H9 (cell line): ENCODE data around the gene DCAF6. TPM values are rescaled to one million over a fixed set of nuclear protein-coding genes. Genes with fewer than 3 reads are reported as not detected.

Experiments
- DNase-seq: peaks from one replicate; pipeline ENCODE4 v3.0.0-alpha.2; 2017
- H2AFZ ChIP-seq: one replicate; pipeline ENCODE4 v1.6.1; 2013; ENCODE audit warnings: mild to moderate bottlenecking, low read length, control low read depth, moderate library complexity
- H2AK5ac ChIP-seq: 2 replicates; pipeline ENCODE4 v1.6.1; 2013; ENCODE audit warnings: low read length, control low read depth, mixed read lengths; ENCODE audit not compliant: insufficient read length
- H2BK120ac ChIP-seq: one replicate; pipeline ENCODE4 v1.6.1; 2013; ENCODE audit warnings: low read depth, mild to moderate bottlenecking, low read length, control low read depth, inconsistent platforms; ENCODE audit not compliant: poor library complexity, severe bottlenecking
- H2BK12ac ChIP-seq: 2 replicates; pipeline ENCODE4 v1.6.1; 2013; ENCODE audit warnings: low read length, control low read depth, mixed read lengths, low read depth; ENCODE audit not compliant: insufficient read length
- H2BK15ac ChIP-seq: 2 replicates; pipeline ENCODE4 v1.6.1; 2013; ENCODE audit warnings: low read depth, low read length, control low read depth
- H2BK20ac ChIP-seq: one replicate; pipeline ENCODE4 v1.6.1; 2013; ENCODE audit warnings: low read depth, mild to moderate bottlenecking, low read length, control low read depth, inconsistent platforms; ENCODE audit not compliant: poor library complexity, severe bottlenecking
- H2BK5ac ChIP-seq: 2 replicates; pipeline ENCODE4 v1.6.1; 2013; ENCODE audit warnings: low read length, control low read depth, mixed read lengths; ENCODE audit not compliant: insufficient read length
- H3K14ac ChIP-seq: 2 replicates; pipeline ENCODE4 v1.6.1; 2013; ENCODE audit warnings: low read length, control low read depth; ENCODE audit not compliant: insufficient read depth
- H3K18ac ChIP-seq: 2 replicates; pipeline ENCODE4 v1.6.1; 2013; ENCODE audit warnings: low read depth, mild to moderate bottlenecking, mixed read lengths, low read length, control low read depth; ENCODE audit not compliant: insufficient read length
- H3K23ac ChIP-seq: 2 replicates; pipeline ENCODE4 v1.6.1; 2013; ENCODE audit warnings: low read length, control low read depth, mixed read lengths, low read depth; ENCODE audit not compliant: insufficient read length
- H3K23me2 ChIP-seq: 2 replicates; pipeline ENCODE4 v1.6.1; 2013; ENCODE audit warnings: low read depth, mild to moderate bottlenecking, mixed read lengths, low read length, control low read depth; ENCODE audit not compliant: insufficient read length, poor library complexity, severe bottlenecking
- H3K27ac ChIP-seq: 2 replicates; pipeline ENCODE4 v1.5.1; 2013; ENCODE audit warnings: low read length, control low read depth, mixed read lengths, low read depth; ENCODE audit not compliant: insufficient read length
- H3K27me3 ChIP-seq: 2 replicates; pipeline ENCODE4 v1.6.1; 2013; ENCODE audit warnings: low read length, control low read depth, inconsistent platforms; ENCODE audit not compliant: insufficient read depth
- H3K4ac ChIP-seq: 2 replicates; pipeline ENCODE4 v1.6.1; 2013; ENCODE audit warnings: low read depth, mild to moderate bottlenecking, control low read depth, inconsistent platforms, low read length, moderate library complexity
- H3K4me1 ChIP-seq: 2 replicates; pipeline ENCODE4 v1.6.1; 2013; ENCODE audit warnings: low read length, control low read depth, inconsistent platforms; ENCODE audit not compliant: insufficient read depth
- H3K4me2 ChIP-seq: 2 replicates; pipeline ENCODE4 v1.6.1; 2013; ENCODE audit warnings: low read length, control low read depth, mixed read lengths; ENCODE audit not compliant: insufficient read length, insufficient read depth
- H3K56ac ChIP-seq: 2 replicates; pipeline ENCODE4 v1.6.1; 2013; ENCODE audit warnings: low read depth, mild to moderate bottlenecking, mixed read lengths, low read length, control low read depth; ENCODE audit not compliant: insufficient read length
- H3K79me1 ChIP-seq: 2 replicates; pipeline ENCODE4 v1.6.1; 2013; ENCODE audit warnings: low read depth, mild to moderate bottlenecking, moderate library complexity, low read length, control low read depth, inconsistent platforms; ENCODE audit not compliant: insufficient read depth, poor library complexity, severe bottlenecking
- H3K79me2 ChIP-seq: 2 replicates; pipeline ENCODE4 v1.6.1; 2013; ENCODE audit warnings: low read length, control low read depth, inconsistent platforms; ENCODE audit not compliant: insufficient read depth
- H3K9ac ChIP-seq: 2 replicates; pipeline ENCODE4 v1.6.1; 2013; ENCODE audit warnings: low read length, control low read depth, mixed read lengths; ENCODE audit not compliant: insufficient read length; ENCODE audit errors: extremely low read depth
- H3K9me3 ChIP-seq: one replicate; pipeline ENCODE4 v1.6.1; 2013; ENCODE audit warnings: low read depth, low read length, inconsistent platforms; ENCODE audit not compliant: control insufficient read depth
- H3T11ph ChIP-seq: one replicate; pipeline ENCODE4 v1.6.1; 2013; ENCODE audit warnings: mild to moderate bottlenecking, low read length, control low read depth, inconsistent platforms
- H4K20me1 ChIP-seq: one replicate; pipeline ENCODE4 v1.6.1; 2013; ENCODE audit not compliant: control insufficient read depth, insufficient read length, insufficient read depth
- H4K5ac ChIP-seq: 2 replicates; pipeline ENCODE4 v1.6.1; 2013; ENCODE audit warnings: low read depth, mild to moderate bottlenecking, mixed read lengths, low read length, control low read depth; ENCODE audit not compliant: insufficient read length
- H4K8ac ChIP-seq: replicated peaks from 2 replicates; pipeline ENCODE4 v1.6.1; 2013; ENCODE audit warnings: low read length, control low read depth, mixed read lengths, low read depth; ENCODE audit not compliant: insufficient read length
- H4K91ac ChIP-seq: 2 replicates; pipeline ENCODE4 v1.6.1; 2013; ENCODE audit warnings: low read depth, mild to moderate bottlenecking, moderate library complexity, mixed read lengths, low read length, control low read depth; ENCODE audit not compliant: insufficient read length
- H3K27ac Mint-ChIP-seq, 3 experiments: 2 replicates in 2 of 3; 3 replicates in 1 of 3; pipeline ENCODE4 v1.8.0; 2020 to 2021; ENCODE audit warnings: mixed read lengths in 3 of 3, mild to moderate bottlenecking in 1 of 3, moderate library complexity in 1 of 3
- H3K27me3 Mint-ChIP-seq: 2 replicates; pipeline ENCODE4 v1.8.0; 2021; ENCODE audit warnings: low read depth, mild to moderate bottlenecking, moderate library complexity, mixed read lengths
- H3K36me3 Mint-ChIP-seq, 3 experiments: 2 replicates in 2 of 3; 3 replicates in 1 of 3; pipeline ENCODE4 v1.8.0; 2020 to 2021; ENCODE audit warnings: low read depth in 3 of 3, mixed read lengths in 3 of 3; ENCODE audit not compliant: insufficient read depth in 1 of 3
- H3K4me1 Mint-ChIP-seq, 2 experiments: 2 replicates each; pipeline ENCODE4 v1.8.0; 2020; ENCODE audit warnings: mixed read lengths in 2 of 2
- H3K4me3 Mint-ChIP-seq, 2 experiments: 2 replicates in 1 of 2; 3 replicates in 1 of 2; pipeline ENCODE4 v1.8.0; 2020 to 2021; ENCODE audit warnings: mild to moderate bottlenecking in 2 of 2, mixed read lengths in 2 of 2, moderate library complexity in 1 of 2
- H3K9me3 Mint-ChIP-seq, 2 experiments: 2 replicates in 1 of 2; 3 replicates in 1 of 2; pipeline ENCODE4 v1.8.0; 2020; ENCODE audit warnings: mild to moderate bottlenecking in 2 of 2, mixed read lengths in 2 of 2, moderate library complexity in 1 of 2
- CTCF ChIP-seq: fragments of 200-600 bp; sonication (generic); conservative IDR thresholded peaks from 3 replicates; pipeline ENCODE4 v1.8.0; 2021; ENCODE audit warnings: antibody characterized with exemption, mild to moderate bottlenecking
- WGBS: extraction: QIAGEN DNeasy Blood & Tissue Kit; methylation state at CpG from one replicate; pipeline ENCODE4 v1.1.7; 2013; ENCODE audit warnings: missing lambda C conversion rate, low lambda C conversion rate, mixed read lengths; ENCODE audit not compliant: insufficient read length; ENCODE audit errors: extremely low coverage; 5-methylcytosine and 5-hydroxymethylcytosine counted together
- total RNA-seq: library from RNA; stranded (reverse); gene quantifications from 2 replicates; pipeline ENCODE4 v1.2.1, GENCODE V29; 2021

Gene DCAF6
- total RNA-seq, 1 experiment from 2014 or later = 16.0 TPM

- H2AK5ac ChIP-seq = no peak overlapping the region
- H2AFZ ChIP-seq = no peak overlapping the region
- no peaks in the 10 kb centered on the region for H3K9me3 ChIP-seq
- no peak overlapping the region for H3K27ac ChIP-seq
- no peak overlapping the region for H4K8ac ChIP-seq
- no peak overlapping the region for H3K14ac ChIP-seq
- H3K4ac ChIP-seq = no peak overlapping the region
- Mint-ChIP-seq H3K27ac (no peak overlapping the region), H3K27me3 (no peaks in the 10 kb centered on the region), H3K4me3 (no peak overlapping the region), H3K4me1 (peaks cover 0 to 15% of the 10 kb centered on the region in 2 experiments; a peak in 2 of 4 replicates), H3K36me3 (peaks cover 0 to 15% (median 9%) of the 10 kb centered on the region in 3 experiments; a peak in 4 of 7 replicates), H3K9me3 (no peaks in the 10 kb centered on the region)
- no peak overlapping the region for H3K9ac ChIP-seq
- no peaks in the 10 kb centered on the region for H3K79me1 ChIP-seq
- H2BK5ac ChIP-seq = no peak overlapping the region
- H3K23ac ChIP-seq = no peak overlapping the region
- no peak overlapping the region for H4K5ac ChIP-seq
- H2BK120ac ChIP-seq = no peak overlapping the region
- no peak for TF ChIP-seq CTCF
- H3K4me1 ChIP-seq = no peaks in the 10 kb centered on the region; the same call in 1 of the 2 replicates
- no peaks in the 10 kb centered on the region for H3K27me3 ChIP-seq
- DNase-seq = no peak
- H4K91ac ChIP-seq = no peak overlapping the region
- no peaks in the 10 kb centered on the region for H3K79me2 ChIP-seq
- WGBS = no CpG with 5 or more reads among the region's 3 CpGs
- no peak overlapping the region for H3K18ac ChIP-seq
- H3T11ph ChIP-seq = no peak overlapping the region
- H2BK12ac ChIP-seq = no peak overlapping the region
- no peak overlapping the region for H3K4me2 ChIP-seq
- H3K23me2 ChIP-seq = no peaks in the 10 kb centered on the region
- no peaks in the 10 kb centered on the region for H4K20me1 ChIP-seq
- H2BK15ac ChIP-seq = no peak overlapping the region
- no peak overlapping the region for H2BK20ac ChIP-seq
- no peak overlapping the region for H3K56ac ChIP-seq
Measured at GRCh38 chr1:167987174-167987573, 50.7 kb downstream of the DCAF6 start.
